Ishikawa (cell line): Measurements from ENCODE around the gene MEOX2.

Experiments used
- CEBPB ChIP-seq: IDR thresholded peaks from 2 replicates; pipeline ENCODE4 v1.6.1; 2012
- CREB1 ChIP-seq: IDR thresholded peaks from 2 replicates; pipeline ENCODE4 v1.6.1; 2012; ENCODE audit warnings: low read depth
- EGR1 ChIP-seq: IDR thresholded peaks from 2 replicates; pipeline ENCODE4 v1.6.1; 2012
- EP300 ChIP-seq: IDR thresholded peaks from 2 replicates; pipeline ENCODE4 v1.6.1; 2012; ENCODE audit warnings: borderline replicate concordance
- FOXM1 ChIP-seq: IDR thresholded peaks from 2 replicates; pipeline ENCODE4 v1.6.1; 2012; ENCODE audit warnings: low read depth, borderline replicate concordance
- MAX ChIP-seq: IDR thresholded peaks from 2 replicates; pipeline ENCODE4 v1.6.1; 2012
- NFIC ChIP-seq: IDR thresholded peaks from 2 replicates; pipeline ENCODE4 v1.6.1; 2012
- RAD21 ChIP-seq: IDR thresholded peaks from 2 replicates; pipeline ENCODE4 v1.6.1; 2012; ENCODE audit warnings: low read depth
- TAF1 ChIP-seq: IDR thresholded peaks from 2 replicates; pipeline ENCODE4 v1.6.1; 2012; ENCODE audit warnings: low read depth, mild to moderate bottlenecking
- TCF12 ChIP-seq: IDR thresholded peaks from 2 replicates; pipeline ENCODE4 v1.6.1; 2012; ENCODE audit warnings: low read depth
- TEAD4 ChIP-seq: IDR thresholded peaks from 2 replicates; pipeline ENCODE4 v1.6.1; 2012
- USF1 ChIP-seq: IDR thresholded peaks from 2 replicates; pipeline ENCODE4 v1.6.1; 2012
- YY1 ChIP-seq: IDR thresholded peaks from 2 replicates; pipeline ENCODE4 v1.6.1; 2012; ENCODE audit warnings: low read depth
- TF ChIP-seq, protein P1 (sequence below): IDR thresholded peaks from 2 replicates; pipeline ENCODE4 v1.6.1; 2012; ENCODE audit warnings: low read depth, mild to moderate bottlenecking

DNA sequence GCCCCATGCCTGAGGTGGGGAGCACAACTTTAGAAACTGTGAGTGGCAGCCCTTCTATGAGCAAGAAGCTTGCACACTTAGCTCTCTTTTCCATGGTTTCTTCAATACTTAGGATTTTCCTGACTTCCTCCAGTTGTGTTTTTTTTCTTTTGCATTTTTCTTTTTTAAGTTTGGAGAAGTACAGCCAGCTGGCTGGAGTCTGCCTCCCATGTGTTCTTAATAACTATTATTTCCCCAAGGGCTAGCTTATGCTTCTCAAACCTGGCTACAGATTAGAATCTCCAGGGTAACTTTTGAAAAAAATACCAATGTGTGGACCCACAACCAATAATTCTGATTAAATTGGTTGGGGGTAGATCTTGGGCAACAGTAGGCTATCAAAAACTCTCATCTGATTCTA is 37.4 kb upstream of the MEOX2 start:
- TF ChIP-seq YY1 (no peak), EGR1 (no peak), EP300 (no peak), TEAD4 (no peak), FOXM1 (no peak), RAD21 (no peak), TCF12 (no peak), TAF1 (no peak), CREB1 (no peak), MAX (no peak), USF1 (no peak), NFIC (no peak), CEBPB (no peak)
- TF ChIP-seq, protein P1, sequence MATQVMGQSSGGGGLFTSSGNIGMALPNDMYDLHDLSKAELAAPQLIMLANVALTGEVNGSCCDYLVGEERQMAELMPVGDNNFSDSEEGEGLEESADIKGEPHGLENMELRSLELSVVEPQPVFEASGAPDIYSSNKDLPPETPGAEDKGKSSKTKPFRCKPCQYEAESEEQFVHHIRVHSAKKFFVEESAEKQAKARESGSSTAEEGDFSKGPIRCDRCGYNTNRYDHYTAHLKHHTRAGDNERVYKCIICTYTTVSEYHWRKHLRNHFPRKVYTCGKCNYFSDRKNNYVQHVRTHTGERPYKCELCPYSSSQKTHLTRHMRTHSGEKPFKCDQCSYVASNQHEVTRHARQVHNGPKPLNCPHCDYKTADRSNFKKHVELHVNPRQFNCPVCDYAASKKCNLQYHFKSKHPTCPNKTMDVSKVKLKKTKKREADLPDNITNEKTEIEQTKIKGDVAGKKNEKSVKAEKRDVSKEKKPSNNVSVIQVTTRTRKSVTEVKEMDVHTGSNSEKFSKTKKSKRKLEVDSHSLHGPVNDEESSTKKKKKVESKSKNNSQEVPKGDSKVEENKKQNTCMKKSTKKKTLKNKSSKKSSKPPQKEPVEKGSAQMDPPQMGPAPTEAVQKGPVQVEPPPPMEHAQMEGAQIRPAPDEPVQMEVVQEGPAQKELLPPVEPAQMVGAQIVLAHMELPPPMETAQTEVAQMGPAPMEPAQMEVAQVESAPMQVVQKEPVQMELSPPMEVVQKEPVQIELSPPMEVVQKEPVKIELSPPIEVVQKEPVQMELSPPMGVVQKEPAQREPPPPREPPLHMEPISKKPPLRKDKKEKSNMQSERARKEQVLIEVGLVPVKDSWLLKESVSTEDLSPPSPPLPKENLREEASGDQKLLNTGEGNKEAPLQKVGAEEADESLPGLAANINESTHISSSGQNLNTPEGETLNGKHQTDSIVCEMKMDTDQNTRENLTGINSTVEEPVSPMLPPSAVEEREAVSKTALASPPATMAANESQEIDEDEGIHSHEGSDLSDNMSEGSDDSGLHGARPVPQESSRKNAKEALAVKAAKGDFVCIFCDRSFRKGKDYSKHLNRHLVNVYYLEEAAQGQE = no peak
